Measurements from ENCODE around the gene CIART. TPM values are rescaled to one million over a fixed set of nuclear protein-coding genes. Genes with fewer than 3 reads are reported as not detected.
A peak's percentile ranks its signal among the peaks of the same experiment; 100 is the strongest.

The CIART gene
- total RNA-seq, 1 donor from 2014 or later: 2.7 TPM

GRCh38 chr1:150273311-150273710 is 9.0 kb upstream of the CIART start:
- no peak for TF ChIP-seq CTCF (IDR thresholded peaks at IDR 0.05; ENCODE audit: unreplicated experiment)
- no peak for DNase-seq (ENCODE audit: low spot score, unreplicated experiment)
- Mint-ChIP-seq H3K9me3 (ENCODE audit: low read depth) (no peaks in the 10 kb centered on the region), H3K27ac (no peak overlapping the region), H3K4me3 (ENCODE audit: low read depth) (no peak overlapping the region), H3K27me3 (no peaks in the 10 kb centered on the region), H3K36me3 (ENCODE audit: insufficient read depth) (no peaks in the 10 kb centered on the region), H3K4me1 (ENCODE audit: low read depth) (peaks cover 12% of the 10 kb centered on the region)

GRCh38 chr1:150280138-150280707 is 2.1 kb upstream of the CIART start:
- Mint-ChIP-seq H3K27ac (no peak overlapping the region), H3K36me3 (ENCODE audit: insufficient read depth) (no peaks in the 10 kb centered on the region), H3K9me3 (ENCODE audit: low read depth) (peaks cover 3% of the 10 kb centered on the region), H3K4me3 (ENCODE audit: low read depth) (no peak overlapping the region), H3K4me1 (ENCODE audit: low read depth) (peaks cover 8% of the 10 kb centered on the region), H3K27me3 (peaks cover 41% of the 10 kb centered on the region)
- no peak for TF ChIP-seq CTCF (IDR thresholded peaks at IDR 0.05; ENCODE audit: unreplicated experiment)
- DNase-seq (ENCODE audit: low spot score, unreplicated experiment): no peak

- peak; percentile 69 for TF ChIP-seq CTCF (IDR thresholded peaks at IDR 0.05; ENCODE audit: unreplicated experiment)
- peak overlapping the region; percentile 73 for H3K4me3 Mint-ChIP-seq (ENCODE audit: low read depth)
- H3K27me3 Mint-ChIP-seq: peaks cover 41% of the 10 kb centered on the region
- H3K4me1 Mint-ChIP-seq (ENCODE audit: low read depth): peaks cover 8% of the 10 kb centered on the region
- no peaks in the 10 kb centered on the region for H3K36me3 Mint-ChIP-seq (ENCODE audit: insufficient read depth)
- no peak for DNase-seq (ENCODE audit: low spot score, unreplicated experiment)
- peaks cover 3% of the 10 kb centered on the region for H3K9me3 Mint-ChIP-seq (ENCODE audit: low read depth)
- H3K27ac Mint-ChIP-seq: peak overlapping the region; percentile 89
Measured at GRCh38 chr1:150281221-150281757, 1.1 kb upstream of the CIART start.

GRCh38 chr1:150282558-150282958 is 204 bp downstream of the CIART start:
- Mint-ChIP-seq H3K27ac (no peak overlapping the region), H3K36me3 (ENCODE audit: insufficient read depth) (no peaks in the 10 kb centered on the region), H3K27me3 (peaks cover 41% of the 10 kb centered on the region)

GRCh38 chr1:150283260-150283659 is 906 bp downstream of the CIART start:
- H3K36me3 Mint-ChIP-seq (ENCODE audit: insufficient read depth): no peaks in the 10 kb centered on the region
- H3K4me1 Mint-ChIP-seq (ENCODE audit: low read depth): peaks cover 8% of the 10 kb centered on the region
- peaks cover 3% of the 10 kb centered on the region for H3K9me3 Mint-ChIP-seq (ENCODE audit: low read depth)
- H3K27me3 Mint-ChIP-seq: peaks cover 41% of the 10 kb centered on the region
- TF ChIP-seq CTCF (IDR thresholded peaks at IDR 0.05; ENCODE audit: unreplicated experiment): no peak
- peak overlapping the region; percentile 73 for H3K4me3 Mint-ChIP-seq (ENCODE audit: low read depth)
- no peak for DNase-seq (ENCODE audit: low spot score, unreplicated experiment)
- H3K27ac Mint-ChIP-seq: no peak overlapping the region

More at GRCh38 chr1:150282558-150282958, 204 bp downstream of the CIART start:
- no peak for TF ChIP-seq CTCF (IDR thresholded peaks at IDR 0.05; ENCODE audit: unreplicated experiment)
- peaks cover 3% of the 10 kb centered on the region for H3K9me3 Mint-ChIP-seq (ENCODE audit: low read depth)
- H3K4me1 Mint-ChIP-seq (ENCODE audit: low read depth): peaks cover 8% of the 10 kb centered on the region
- DNase-seq (ENCODE audit: low spot score, unreplicated experiment): no peak
- peak overlapping the region; percentile 73 for H3K4me3 Mint-ChIP-seq (ENCODE audit: low read depth)

Data from progenitor cell of endocrine pancreas (in vitro differentiated cells).